PC-9 (cell line): ENCODE results near the gene NTM. TPM values are rescaled to one million over a fixed set of nuclear protein-coding genes. Genes with fewer than 3 reads are reported as not detected.

Experiments
- BruUV-seq: library from RNA; stranded (reverse); fragments of 400-500 nt; replicated peaks from 2 replicates; lab custom pipeline; 2021; lab: Mats Ljungman, UMichigan
- CTCF ChIA-PET: fragments of 300-600 bp; sonication (Branson Sonifier 250); formaldehyde crosslinking; loops from one replicate; lab custom pipeline; 2022; ENCODE audit warnings: antibody characterized with exemption; lab: Charles Lee
- POLR2A ChIA-PET: fragments of 300-600 bp; sonication (Branson Sonifier 250); formaldehyde crosslinking; loops from one replicate; lab custom pipeline; 2022; ENCODE audit warnings: antibody characterized with exemption; ENCODE audit not compliant: unreplicated experiment; lab: Charles Lee
- DNase-seq, 2 experiments: peaks; one replicate each; pipeline versions ENCODE4 v3.0.0 to v3.0.0-alpha.2; 2015 to 2022; ENCODE audit warnings: mixed read lengths in 1 of 2
- H2AFZ ChIP-seq: fragments of 200-600 bp; sonication (generic); 2 replicates; pipeline ENCODE4 v1.8.1; 2017; ENCODE audit warnings: antibody characterized with exemption
- H3F3A ChIP-seq: fragments of 200-600 bp; sonication (generic); 2 replicates; pipeline ENCODE4 v1.8.1; 2017; ENCODE audit warnings: antibody characterized with exemption, mild to moderate bottlenecking, low read depth; ENCODE audit not compliant: insufficient read depth
- H3K27ac ChIP-seq: fragments of 200-600 bp; sonication (generic); 2 replicates; pipeline ENCODE4 v1.6.1; 2016; ENCODE audit warnings: mixed run types
- H3K27me3 ChIP-seq: fragments of 200-600 bp; sonication (generic); 2 replicates; pipeline ENCODE4 v1.6.1; 2016; ENCODE audit warnings: low read depth, mixed run types; ENCODE audit not compliant: insufficient read depth
- H3K36me3 ChIP-seq: fragments of 200-600 bp; sonication (generic); 2 replicates; pipeline ENCODE4 v1.6.1; 2016; ENCODE audit warnings: low read depth, mixed run types
- H3K4me1 ChIP-seq: fragments of 200-600 bp; sonication (generic); replicated peaks from 2 replicates; pipeline ENCODE4 v1.6.1; 2016; ENCODE audit warnings: mixed run types; ENCODE audit not compliant: insufficient read depth
- H3K4me2 ChIP-seq: fragments of 200-600 bp; sonication (generic); 2 replicates; pipeline ENCODE4 v1.6.1; 2017; ENCODE audit warnings: mixed run types
- H3K4me3 ChIP-seq: fragments of 200-600 bp; sonication (generic); 2 replicates; pipeline ENCODE4 v1.6.1; 2016; ENCODE audit warnings: mixed run types
- H3K79me2 ChIP-seq: fragments of 200-600 bp; sonication (generic); 2 replicates; pipeline ENCODE4 v1.6.1; 2017; ENCODE audit warnings: low read depth, mixed run types
- H3K9me2 ChIP-seq: fragments of 200-600 bp; sonication (generic); 2 replicates; pipeline ENCODE4 v1.8.1; 2017; ENCODE audit warnings: mild to moderate bottlenecking; ENCODE audit not compliant: insufficient read depth
- H3K9me3 ChIP-seq: fragments of 200-600 bp; sonication (generic); 2 replicates; pipeline ENCODE4 v1.8.1; 2016; ENCODE audit warnings: low read depth; ENCODE audit not compliant: insufficient read depth
- H4K20me1 ChIP-seq: fragments of 200-600 bp; sonication (generic); 2 replicates; pipeline ENCODE4 v1.8.1; 2017; ENCODE audit not compliant: insufficient read depth
- EZH2 ChIP-seq: fragments of 200-600 bp; sonication (generic); IDR thresholded peaks from 2 replicates; pipeline ENCODE4 v1.8.0; 2017; ENCODE audit warnings: antibody characterized with exemption, low read depth
- intact Hi-C: fragments of 100-400 bp; cut with micrococcal nuclease; formaldehyde crosslinking; loops from one replicate; pipeline ENCODE4 v1.10.0; 2022; ENCODE audit not compliant: unreplicated experiment
- total RNA-seq: library from RNA; stranded (reverse); gene quantifications from 2 replicates; pipeline ENCODE4 v1.2.3, GENCODE V29; 2021
- TF ChIP-seq, protein P1 (sequence below): fragments of 200-600 bp; sonication (generic); conservative IDR thresholded peaks from 2 replicates; pipeline ENCODE4 v1.6.1; 2017; ENCODE audit warnings: mixed run types, antibody characterized with exemption, mild to moderate bottlenecking, moderate library complexity

NTM gene
- total RNA-seq, 1 experiment from 2014 or later: not detected

DNA sequence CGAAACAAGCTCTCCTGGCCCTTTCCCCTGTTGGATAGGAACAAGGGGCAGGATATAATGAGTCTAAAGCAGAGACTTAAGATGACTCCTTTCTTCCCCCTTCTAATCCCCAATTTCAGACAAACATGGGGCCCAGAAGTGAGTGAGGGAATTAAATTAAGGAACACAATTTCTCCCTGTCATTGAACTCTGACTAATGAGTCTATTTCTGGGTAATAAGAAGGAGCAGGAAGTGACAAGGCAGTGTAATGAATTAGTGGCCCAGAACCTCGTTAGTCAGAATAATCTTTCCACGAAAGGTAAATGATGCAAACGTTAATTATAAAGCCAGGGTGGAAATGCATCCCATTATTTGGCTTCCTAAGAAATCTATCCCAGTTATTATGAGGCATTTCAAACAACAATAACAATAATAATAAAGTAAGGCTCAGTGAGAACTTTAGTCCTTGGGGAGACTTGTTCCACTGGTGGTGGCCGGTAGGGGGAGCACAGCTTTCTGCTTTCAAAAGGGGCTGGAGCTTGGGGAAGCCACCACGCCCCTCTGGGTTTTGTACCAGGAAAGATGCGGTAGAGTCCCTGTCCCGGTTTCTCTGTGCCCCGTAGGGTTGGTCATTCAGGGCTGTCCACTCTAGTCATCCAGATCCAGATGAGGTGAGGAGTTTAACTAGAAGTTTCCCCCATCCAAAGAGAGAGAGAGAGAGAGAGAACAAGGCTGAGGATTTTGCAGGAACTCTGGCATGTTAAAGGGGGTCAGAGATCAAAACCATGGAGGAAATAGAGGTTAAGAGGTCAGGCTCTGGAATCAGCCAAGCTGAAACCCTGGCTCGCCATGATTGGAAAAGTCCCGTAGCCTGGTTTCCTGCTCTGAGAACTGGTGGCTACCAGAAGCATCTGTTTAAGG lies 298.3 kb downstream of the NTM start:
- H3K4me2 ChIP-seq: no peak overlapping the region

DNA sequence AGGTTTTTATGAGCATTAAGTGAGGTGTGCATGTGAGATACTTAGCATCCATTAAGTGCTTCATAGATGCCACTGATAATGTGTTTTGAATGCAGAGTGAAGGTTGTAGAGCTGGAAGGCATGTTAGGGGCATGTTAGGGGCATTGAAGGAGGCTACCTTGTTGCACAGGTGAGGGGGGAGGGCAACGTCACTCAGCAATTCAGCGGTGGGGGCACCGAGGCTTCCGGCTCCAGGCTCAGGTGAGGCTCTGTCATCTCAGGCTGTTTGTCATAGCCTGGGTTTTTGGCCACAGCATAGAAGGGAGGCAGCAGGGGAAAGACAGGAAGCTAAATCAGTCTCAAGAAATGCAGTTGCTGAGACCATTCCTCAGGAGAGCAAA lies 299.0 kb downstream of the NTM start:
- intact Hi-C loops: no loop called here
- TF ChIP-seq, protein P1, sequence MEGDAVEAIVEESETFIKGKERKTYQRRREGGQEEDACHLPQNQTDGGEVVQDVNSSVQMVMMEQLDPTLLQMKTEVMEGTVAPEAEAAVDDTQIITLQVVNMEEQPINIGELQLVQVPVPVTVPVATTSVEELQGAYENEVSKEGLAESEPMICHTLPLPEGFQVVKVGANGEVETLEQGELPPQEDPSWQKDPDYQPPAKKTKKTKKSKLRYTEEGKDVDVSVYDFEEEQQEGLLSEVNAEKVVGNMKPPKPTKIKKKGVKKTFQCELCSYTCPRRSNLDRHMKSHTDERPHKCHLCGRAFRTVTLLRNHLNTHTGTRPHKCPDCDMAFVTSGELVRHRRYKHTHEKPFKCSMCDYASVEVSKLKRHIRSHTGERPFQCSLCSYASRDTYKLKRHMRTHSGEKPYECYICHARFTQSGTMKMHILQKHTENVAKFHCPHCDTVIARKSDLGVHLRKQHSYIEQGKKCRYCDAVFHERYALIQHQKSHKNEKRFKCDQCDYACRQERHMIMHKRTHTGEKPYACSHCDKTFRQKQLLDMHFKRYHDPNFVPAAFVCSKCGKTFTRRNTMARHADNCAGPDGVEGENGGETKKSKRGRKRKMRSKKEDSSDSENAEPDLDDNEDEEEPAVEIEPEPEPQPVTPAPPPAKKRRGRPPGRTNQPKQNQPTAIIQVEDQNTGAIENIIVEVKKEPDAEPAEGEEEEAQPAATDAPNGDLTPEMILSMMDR: no peak
- no peak for TF ChIP-seq EZH2
- Histone ChIP-seq H4K20me1 (no peaks in the 10 kb centered on the region), H3K4me3 (no peak overlapping the region), H3K27ac (no peak overlapping the region), H3K4me2 (no peak overlapping the region), H3F3A (no peaks in the 10 kb centered on the region), H3K79me2 (no peaks in the 10 kb centered on the region), H3K27me3 (peaks cover 19% of the 10 kb centered on the region), H2AFZ (no peak overlapping the region), H3K4me1 (no peaks in the 10 kb centered on the region), H3K36me3 (no peaks in the 10 kb centered on the region), H3K9me3 (no peaks in the 10 kb centered on the region), H3K9me2 (no peaks in the 10 kb centered on the region)
- no TSS peak for BruUV-seq
- ChIA-PET CTCF (interaction anchor here (0.6 kb wide), 1 partner anchor 677 kb away, joined by 3 read pairs; no protein-coding TSS in a partner anchor), POLR2A (no interaction called here)
- no peak for DNase-seq

More for the DNA sequence above, 298.3 kb downstream of the NTM start:
- H3K4me3 ChIP-seq: no peak overlapping the region
- H3K9me2 ChIP-seq: no peaks in the 10 kb centered on the region
- peak in 1 of 2 experiments; percentile 16 for DNase-seq
- H3K79me2 ChIP-seq: no peaks in the 10 kb centered on the region
- no peak overlapping the region for H2AFZ ChIP-seq
- ChIA-PET POLR2A (no interaction called here), CTCF (no interaction called here)
- no peak for TF ChIP-seq EZH2
- TF ChIP-seq, protein P1: peak; percentile 70
- H3K9me3 ChIP-seq: no peaks in the 10 kb centered on the region
- intact Hi-C loops: no loop called here
- no peaks in the 10 kb centered on the region for H4K20me1 ChIP-seq
- H3K27ac ChIP-seq: no peak overlapping the region
- BruUV-seq: no TSS peak
- H3K36me3 ChIP-seq: no peaks in the 10 kb centered on the region
- no peaks in the 10 kb centered on the region for H3F3A ChIP-seq
- H3K27me3 ChIP-seq: peaks cover 24% of the 10 kb centered on the region
- H3K4me1 ChIP-seq: no peaks in the 10 kb centered on the region

DNA sequence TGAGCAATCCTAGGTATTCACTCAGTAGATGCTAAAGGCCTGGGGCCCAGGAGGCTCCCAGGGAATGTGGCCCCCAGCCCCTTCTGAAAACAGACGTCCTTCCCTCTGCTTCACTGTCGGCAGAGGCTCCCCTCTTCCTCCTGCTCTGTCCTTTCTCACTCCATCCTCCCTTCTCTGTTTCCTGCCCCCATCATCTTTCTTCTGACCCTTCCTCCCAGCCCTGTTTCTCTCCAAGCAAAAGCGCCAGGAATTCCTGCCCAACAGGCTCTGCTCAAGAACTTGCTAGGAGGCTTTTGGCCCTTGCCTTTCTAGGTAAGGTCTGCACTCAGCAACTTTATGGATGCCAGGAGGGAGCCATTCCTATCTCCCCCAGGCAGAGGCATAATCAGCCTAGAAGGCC lies 300.5 kb downstream of the NTM start:
- Histone ChIP-seq H3K36me3 (no peaks in the 10 kb centered on the region), H3K4me3 (no peak overlapping the region), H3K27me3 (peaks cover 19% of the 10 kb centered on the region; the same call in 1 of the 2 replicates), H3F3A (no peaks in the 10 kb centered on the region), H3K4me2 (no peak overlapping the region), H3K9me3 (no peaks in the 10 kb centered on the region), H3K4me1 (no peaks in the 10 kb centered on the region), H3K79me2 (no peaks in the 10 kb centered on the region), H4K20me1 (no peaks in the 10 kb centered on the region), H3K9me2 (no peaks in the 10 kb centered on the region), H2AFZ (no peak overlapping the region), H3K27ac (no peak overlapping the region)
- TF ChIP-seq EZH2: no peak
- TF ChIP-seq, protein P1: no peak
- no TSS peak for BruUV-seq
- intact Hi-C loops: no loop called here
- no peak for DNase-seq
- ChIA-PET POLR2A (no interaction called here), CTCF (no interaction called here)
